Natural killer cell (primary cell): ENCODE measurements around the gene BCAP29. TPM values are rescaled to one million over a fixed set of nuclear protein-coding genes. Genes with fewer than 3 reads are reported as not detected.

Experiments
- ATAC-seq, 3 donors: fragments of 150-1000 bp in 2 of 3; fragments of 200-7000 bp in 1 of 3; cut with Tn5 transposase; 1 replicate in 1 of 3; 2 replicates in 2 of 3; pipeline ENCODE4 v1.10.0; 2021; ENCODE audit warnings: mild to moderate bottlenecking in 2 of 3, moderate library complexity in 2 of 3
- DNase-seq, 2 donors: peaks; one replicate each; pipeline versions ENCODE4 v3.0.0 to v3.0.0-alpha.2; 2013 to 2021; ENCODE audit warnings: mixed read lengths in 1 of 2
- H3K27ac ChIP-seq: one replicate; pipeline ENCODE4 v1.5.1; 2013; ENCODE audit warnings: mild to moderate bottlenecking, low read length
- H3K27me3 ChIP-seq: one replicate; pipeline ENCODE4 v1.6.1; 2013; ENCODE audit warnings: low read length; ENCODE audit not compliant: control insufficient read depth, insufficient read depth
- H3K36me3 ChIP-seq: one replicate; pipeline ENCODE4 v1.6.1; 2013; ENCODE audit warnings: low read length; ENCODE audit not compliant: control insufficient read depth, insufficient read depth
- H3K4me1 ChIP-seq: one replicate; pipeline ENCODE4 v1.6.1; 2013; ENCODE audit warnings: low read length; ENCODE audit not compliant: control insufficient read depth, insufficient read depth
- H3K4me3 ChIP-seq: one replicate; pipeline ENCODE4 v1.5.1; 2013; ENCODE audit warnings: low read length
- H3K9me3 ChIP-seq: one replicate; pipeline ENCODE4 v1.6.1; 2013; ENCODE audit warnings: low read length; ENCODE audit not compliant: control insufficient read depth, insufficient read depth
- H3K27ac Mint-ChIP-seq, 2 donors: one replicate each; pipeline ENCODE4 v1.8.0; 2022; ENCODE audit warnings: mild to moderate bottlenecking in 2 of 2, mixed read lengths in 2 of 2, moderate library complexity in 1 of 2
- H3K27me3 Mint-ChIP-seq, 2 donors: one replicate each; pipeline ENCODE4 v1.8.0; 2022; ENCODE audit warnings: low read depth in 2 of 2, mixed read lengths in 2 of 2
- H3K36me3 Mint-ChIP-seq: one replicate; pipeline ENCODE4 v1.8.0; 2022; ENCODE audit warnings: mixed read lengths
- H3K4me1 Mint-ChIP-seq, 2 donors: one replicate each; pipeline ENCODE4 v1.8.0; 2022; ENCODE audit warnings: mixed read lengths in 2 of 2
- H3K4me3 Mint-ChIP-seq: one replicate; pipeline ENCODE4 v1.8.0; 2022; ENCODE audit warnings: mild to moderate bottlenecking, moderate library complexity, mixed read lengths
- H3K9me3 Mint-ChIP-seq, 2 donors: one replicate each; pipeline ENCODE4 v1.8.0; 2022; ENCODE audit warnings: mixed read lengths in 2 of 2
- CTCF ChIP-seq: fragments of 200-600 bp; IDR thresholded peaks from one replicate; pipeline ENCODE4 v1.8.0; 2022; ENCODE audit warnings: antibody characterized with exemption
- WGBS: methylation state at CpG from one replicate; pipeline ENCODE4 v1.1.7; 2013; ENCODE audit warnings: missing lambda C conversion rate; ENCODE audit not compliant: insufficient coverage; 5-methylcytosine and 5-hydroxymethylcytosine counted together
- intact Hi-C: fragments of 100-400 bp; cut with micrococcal nuclease; formaldehyde crosslinking; loops from one replicate; pipeline ENCODE4 v1.14.2; 2022
- total RNA-seq, 4 donors: library from RNA; stranded (reverse); fragments of 120-200 nt in 1 of 4; gene quantifications; one replicate each; pipeline versions ENCODE4 v1.2.3 to v1.2.4, GENCODE V29; 2013 to 2022

The BCAP29 gene
- total RNA-seq, 3 donors from 2014 or later (not counting 1 experiment from before 2014, with no cell fraction given), result 22.1 to 33.3 (median 27.1) TPM

GRCh38 chr7:107652642-107653041 is 72.6 kb downstream of the BCAP29 start:
- peaks cover 21 to 24% of the 10 kb centered on the region in 2 donors for H3K27me3 Mint-ChIP-seq
- Histone ChIP-seq H3K27ac (no peak overlapping the region), H3K36me3 (no peaks in the 10 kb centered on the region), H3K4me3 (no peak overlapping the region), H3K4me1 (no peaks in the 10 kb centered on the region), H3K27me3 (no peaks in the 10 kb centered on the region), H3K9me3 (no peaks in the 10 kb centered on the region)
- no peaks in the 10 kb centered on the region for H3K36me3 Mint-ChIP-seq
- 97% methylated on average over 5 of the region's 5 CpGs for WGBS
- ATAC-seq, result no peak
- no peak for TF ChIP-seq CTCF
- H3K27ac Mint-ChIP-seq, result no peak overlapping the region
- no peaks in the 10 kb centered on the region for H3K4me1 Mint-ChIP-seq
- intact Hi-C loops, result no loop called here
- no peak overlapping the region for H3K4me3 Mint-ChIP-seq
- no peak for DNase-seq
- H3K9me3 Mint-ChIP-seq, result peaks cover 0 to 2% of the 10 kb centered on the region in 2 donors

GRCh38 chr7:107658467-107658866 is 78.4 kb downstream of the BCAP29 start:
- TF ChIP-seq CTCF, result no peak

GRCh38 chr7:107659666-107660065 is 79.6 kb downstream of the BCAP29 start:
- Histone ChIP-seq H3K36me3 (no peaks in the 10 kb centered on the region), H3K27me3 (peaks cover 21% of the 10 kb centered on the region), H3K4me1 (peaks cover 18% of the 10 kb centered on the region), H3K4me3 (no peak overlapping the region), H3K9me3 (no peaks in the 10 kb centered on the region), H3K27ac (no peak overlapping the region)
- TF ChIP-seq CTCF, result no peak
- no peak overlapping the region for H3K27ac Mint-ChIP-seq
- no peak overlapping the region for H3K4me3 Mint-ChIP-seq
- H3K4me1 Mint-ChIP-seq, result peaks cover 0 to 6% of the 10 kb centered on the region in 2 donors
- 51% methylated on average over 3 of the region's 4 CpGs for WGBS
- no peaks in the 10 kb centered on the region for H3K9me3 Mint-ChIP-seq
- no peaks in the 10 kb centered on the region for H3K36me3 Mint-ChIP-seq
- H3K27me3 Mint-ChIP-seq, result peaks cover 45 to 53% of the 10 kb centered on the region in 2 donors
- intact Hi-C loops, result no loop called here
- no peak for DNase-seq
- ATAC-seq, result no peak

More at GRCh38 chr7:107658467-107658866, 78.4 kb downstream of the BCAP29 start:
- DNase-seq, result no peak
- no peak overlapping the region for H3K27ac Mint-ChIP-seq
- intact Hi-C loops, result no loop called here
- peaks cover 18% of the 10 kb centered on the region for H3K4me1 ChIP-seq
- H3K36me3 ChIP-seq, result no peaks in the 10 kb centered on the region
- H3K9me3 Mint-ChIP-seq, result no peaks in the 10 kb centered on the region
- H3K4me3 ChIP-seq, result no peak overlapping the region
- no peak overlapping the region for H3K4me3 Mint-ChIP-seq
- no peak for ATAC-seq
- H3K9me3 ChIP-seq, result no peaks in the 10 kb centered on the region
- peaks cover 0 to 6% of the 10 kb centered on the region in 2 donors for H3K4me1 Mint-ChIP-seq
- no peaks in the 10 kb centered on the region for H3K36me3 Mint-ChIP-seq
- no peak overlapping the region for H3K27ac ChIP-seq
- H3K27me3 Mint-ChIP-seq, result peaks cover 48 to 53% of the 10 kb centered on the region in 2 donors
- H3K27me3 ChIP-seq, result peaks cover 21% of the 10 kb centered on the region

- Mint-ChIP-seq H3K27me3 (peaks cover 39 to 46% of the 10 kb centered on the region in 2 donors), H3K36me3 (no peaks in the 10 kb centered on the region), H3K9me3 (no peaks in the 10 kb centered on the region), H3K27ac (no peak within 1 kb of the TSS), H3K4me1 (peaks cover 0 to 6% of the 10 kb centered on the region in 2 donors), H3K4me3 (no peak within 1 kb of the TSS)
- WGBS, result 3% methylated on average over 37 of the region's 37 CpGs
- intact Hi-C loops, result no loop called here
- Histone ChIP-seq H3K36me3 (no peaks in the 10 kb centered on the region), H3K9me3 (no peaks in the 10 kb centered on the region), H3K4me1 (peaks cover 18% of the 10 kb centered on the region), H3K27me3 (peaks cover 21% of the 10 kb centered on the region), H3K4me3 (peak within 1 kb of the TSS; percentile 38), H3K27ac (no peak within 1 kb of the TSS)
- ATAC-seq (no peak), DNase-seq (no peak)
- TF ChIP-seq CTCF, result no peak
These were observed 80.5 kb downstream of the BCAP29 start, which contains the start of gene SLC26A4 for GRCh38 chr7:107660381-107661080. TSS of gene SLC26A4 (plus strand) at chr7:107660828. CDS start at chr7:107661642, 814 bp downstream.
